H9 (cell line): ENCODE results near the gene PKN3. TPM values are rescaled to one million over a fixed set of nuclear protein-coding genes. Genes with fewer than 3 reads are reported as not detected.

Experiments
- DNase-seq: peaks from one replicate; pipeline ENCODE4 v3.0.0-alpha.2; 2017
- H2AFZ ChIP-seq: one replicate; pipeline ENCODE4 v1.6.1; 2013; ENCODE audit warnings: mild to moderate bottlenecking, low read length, control low read depth, moderate library complexity
- H2AK5ac ChIP-seq: 2 replicates; pipeline ENCODE4 v1.6.1; 2013; ENCODE audit warnings: low read length, control low read depth, mixed read lengths; ENCODE audit not compliant: insufficient read length
- H2BK120ac ChIP-seq: one replicate; pipeline ENCODE4 v1.6.1; 2013; ENCODE audit warnings: low read depth, mild to moderate bottlenecking, low read length, control low read depth, inconsistent platforms; ENCODE audit not compliant: poor library complexity, severe bottlenecking
- H2BK12ac ChIP-seq: 2 replicates; pipeline ENCODE4 v1.6.1; 2013; ENCODE audit warnings: low read length, control low read depth, mixed read lengths, low read depth; ENCODE audit not compliant: insufficient read length
- H2BK15ac ChIP-seq: 2 replicates; pipeline ENCODE4 v1.6.1; 2013; ENCODE audit warnings: low read depth, low read length, control low read depth
- H2BK20ac ChIP-seq: one replicate; pipeline ENCODE4 v1.6.1; 2013; ENCODE audit warnings: low read depth, mild to moderate bottlenecking, low read length, control low read depth, inconsistent platforms; ENCODE audit not compliant: poor library complexity, severe bottlenecking
- H2BK5ac ChIP-seq: 2 replicates; pipeline ENCODE4 v1.6.1; 2013; ENCODE audit warnings: low read length, control low read depth, mixed read lengths; ENCODE audit not compliant: insufficient read length
- H3K14ac ChIP-seq: 2 replicates; pipeline ENCODE4 v1.6.1; 2013; ENCODE audit warnings: low read length, control low read depth; ENCODE audit not compliant: insufficient read depth
- H3K18ac ChIP-seq: 2 replicates; pipeline ENCODE4 v1.6.1; 2013; ENCODE audit warnings: low read depth, mild to moderate bottlenecking, mixed read lengths, low read length, control low read depth; ENCODE audit not compliant: insufficient read length
- H3K23ac ChIP-seq: 2 replicates; pipeline ENCODE4 v1.6.1; 2013; ENCODE audit warnings: low read length, control low read depth, mixed read lengths, low read depth; ENCODE audit not compliant: insufficient read length
- H3K23me2 ChIP-seq: 2 replicates; pipeline ENCODE4 v1.6.1; 2013; ENCODE audit warnings: low read depth, mild to moderate bottlenecking, mixed read lengths, low read length, control low read depth; ENCODE audit not compliant: insufficient read length, poor library complexity, severe bottlenecking
- H3K27ac ChIP-seq: 2 replicates; pipeline ENCODE4 v1.5.1; 2013; ENCODE audit warnings: low read length, control low read depth, mixed read lengths, low read depth; ENCODE audit not compliant: insufficient read length
- H3K27me3 ChIP-seq: 2 replicates; pipeline ENCODE4 v1.6.1; 2013; ENCODE audit warnings: low read length, control low read depth, inconsistent platforms; ENCODE audit not compliant: insufficient read depth
- H3K4ac ChIP-seq: 2 replicates; pipeline ENCODE4 v1.6.1; 2013; ENCODE audit warnings: low read depth, mild to moderate bottlenecking, control low read depth, inconsistent platforms, low read length, moderate library complexity
- H3K4me1 ChIP-seq: 2 replicates; pipeline ENCODE4 v1.6.1; 2013; ENCODE audit warnings: low read length, control low read depth, inconsistent platforms; ENCODE audit not compliant: insufficient read depth
- H3K4me2 ChIP-seq: 2 replicates; pipeline ENCODE4 v1.6.1; 2013; ENCODE audit warnings: low read length, control low read depth, mixed read lengths; ENCODE audit not compliant: insufficient read length, insufficient read depth
- H3K56ac ChIP-seq: 2 replicates; pipeline ENCODE4 v1.6.1; 2013; ENCODE audit warnings: low read depth, mild to moderate bottlenecking, mixed read lengths, low read length, control low read depth; ENCODE audit not compliant: insufficient read length
- H3K79me1 ChIP-seq: 2 replicates; pipeline ENCODE4 v1.6.1; 2013; ENCODE audit warnings: low read depth, mild to moderate bottlenecking, moderate library complexity, low read length, control low read depth, inconsistent platforms; ENCODE audit not compliant: insufficient read depth, poor library complexity, severe bottlenecking
- H3K79me2 ChIP-seq: 2 replicates; pipeline ENCODE4 v1.6.1; 2013; ENCODE audit warnings: low read length, control low read depth, inconsistent platforms; ENCODE audit not compliant: insufficient read depth
- H3K9ac ChIP-seq: 2 replicates; pipeline ENCODE4 v1.6.1; 2013; ENCODE audit warnings: low read length, control low read depth, mixed read lengths; ENCODE audit not compliant: insufficient read length; ENCODE audit errors: extremely low read depth
- H3K9me3 ChIP-seq: one replicate; pipeline ENCODE4 v1.6.1; 2013; ENCODE audit warnings: low read depth, low read length, inconsistent platforms; ENCODE audit not compliant: control insufficient read depth
- H3T11ph ChIP-seq: one replicate; pipeline ENCODE4 v1.6.1; 2013; ENCODE audit warnings: mild to moderate bottlenecking, low read length, control low read depth, inconsistent platforms
- H4K20me1 ChIP-seq: one replicate; pipeline ENCODE4 v1.6.1; 2013; ENCODE audit not compliant: control insufficient read depth, insufficient read length, insufficient read depth
- H4K5ac ChIP-seq: 2 replicates; pipeline ENCODE4 v1.6.1; 2013; ENCODE audit warnings: low read depth, mild to moderate bottlenecking, mixed read lengths, low read length, control low read depth; ENCODE audit not compliant: insufficient read length
- H4K8ac ChIP-seq: replicated peaks from 2 replicates; pipeline ENCODE4 v1.6.1; 2013; ENCODE audit warnings: low read length, control low read depth, mixed read lengths, low read depth; ENCODE audit not compliant: insufficient read length
- H4K91ac ChIP-seq: 2 replicates; pipeline ENCODE4 v1.6.1; 2013; ENCODE audit warnings: low read depth, mild to moderate bottlenecking, moderate library complexity, mixed read lengths, low read length, control low read depth; ENCODE audit not compliant: insufficient read length
- H3K27ac Mint-ChIP-seq, 3 experiments: 2 replicates in 2 of 3; 3 replicates in 1 of 3; pipeline ENCODE4 v1.8.0; 2020 to 2021; ENCODE audit warnings: mixed read lengths in 3 of 3, mild to moderate bottlenecking in 1 of 3, moderate library complexity in 1 of 3
- H3K27me3 Mint-ChIP-seq: 2 replicates; pipeline ENCODE4 v1.8.0; 2021; ENCODE audit warnings: low read depth, mild to moderate bottlenecking, moderate library complexity, mixed read lengths
- H3K36me3 Mint-ChIP-seq, 3 experiments: 2 replicates in 2 of 3; 3 replicates in 1 of 3; pipeline ENCODE4 v1.8.0; 2020 to 2021; ENCODE audit warnings: low read depth in 3 of 3, mixed read lengths in 3 of 3; ENCODE audit not compliant: insufficient read depth in 1 of 3
- H3K4me1 Mint-ChIP-seq, 2 experiments: 2 replicates each; pipeline ENCODE4 v1.8.0; 2020; ENCODE audit warnings: mixed read lengths in 2 of 2
- H3K4me3 Mint-ChIP-seq, 2 experiments: 2 replicates in 1 of 2; 3 replicates in 1 of 2; pipeline ENCODE4 v1.8.0; 2020 to 2021; ENCODE audit warnings: mild to moderate bottlenecking in 2 of 2, mixed read lengths in 2 of 2, moderate library complexity in 1 of 2
- H3K9me3 Mint-ChIP-seq, 2 experiments: 2 replicates in 1 of 2; 3 replicates in 1 of 2; pipeline ENCODE4 v1.8.0; 2020; ENCODE audit warnings: mild to moderate bottlenecking in 2 of 2, mixed read lengths in 2 of 2, moderate library complexity in 1 of 2
- WGBS: extraction: QIAGEN DNeasy Blood & Tissue Kit; methylation state at CpG from one replicate; pipeline ENCODE4 v1.1.7; 2013; ENCODE audit warnings: missing lambda C conversion rate, low lambda C conversion rate, mixed read lengths; ENCODE audit not compliant: insufficient read length; ENCODE audit errors: extremely low coverage; 5-methylcytosine and 5-hydroxymethylcytosine counted together
- total RNA-seq: library from RNA; stranded (reverse); gene quantifications from 2 replicates; pipeline ENCODE4 v1.2.1, GENCODE V29; 2021
- TF ChIP-seq, protein P1 (sequence below): fragments of 200-600 bp; sonication (generic); conservative IDR thresholded peaks from 3 replicates; pipeline ENCODE4 v1.8.0; 2021; ENCODE audit warnings: antibody characterized with exemption, mild to moderate bottlenecking

The PKN3 gene
- total RNA-seq, 1 experiment from 2014 or later, result 25.0 TPM

DNA sequence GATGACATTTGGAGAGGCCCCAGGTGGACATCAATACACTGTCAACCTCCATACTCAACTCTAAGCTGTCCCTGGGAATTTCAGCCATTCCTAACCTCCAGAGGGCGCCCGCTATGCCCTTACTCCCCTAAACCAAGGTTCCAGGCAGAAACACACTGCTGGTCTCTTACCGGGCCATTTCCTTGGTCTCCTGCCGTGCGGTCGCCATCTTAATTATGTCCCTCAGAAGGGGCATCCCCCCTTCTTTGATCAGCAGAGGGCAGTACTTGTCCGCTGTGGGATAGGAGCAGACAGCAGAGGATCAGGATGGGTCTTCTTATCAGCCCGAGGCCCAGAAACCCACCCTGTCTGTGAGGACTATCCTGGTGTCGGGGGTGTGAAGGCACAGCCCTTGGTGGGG, 31.0 kb downstream of the PKN3 start:
- Mint-ChIP-seq H3K36me3 (peaks cover 0 to 22% (median 14%) of the 10 kb centered on the region in 3 experiments; a peak in 4 of 7 replicates), H3K9me3 (no peaks in the 10 kb centered on the region), H3K4me3 (peak overlapping the region in 1 of 2 experiments; percentile 55; a peak in 2 of 5 replicates), H3K27me3 (no peaks in the 10 kb centered on the region; the same call in 1 of the 2 replicates), H3K4me1 (peaks cover 6 to 11% of the 10 kb centered on the region in 2 experiments), H3K27ac (peak overlapping the region; percentile 86 to 93 (median 91); a peak in 6 of 7 replicates)
- H3K9ac ChIP-seq, result no peak overlapping the region
- no peak overlapping the region for H2AK5ac ChIP-seq
- no peak overlapping the region for H2BK5ac ChIP-seq
- H2BK20ac ChIP-seq, result no peak overlapping the region
- H3K23me2 ChIP-seq, result no peaks in the 10 kb centered on the region
- no peak overlapping the region for H2BK120ac ChIP-seq
- no peaks in the 10 kb centered on the region for H3K79me1 ChIP-seq
- no peaks in the 10 kb centered on the region for H3K9me3 ChIP-seq
- no peak overlapping the region for H3K27ac ChIP-seq
- no peak overlapping the region for H2BK15ac ChIP-seq
- no peak overlapping the region for H3K18ac ChIP-seq
- no peaks in the 10 kb centered on the region for H4K20me1 ChIP-seq
- no peak overlapping the region for H3K23ac ChIP-seq
- no peak overlapping the region for H2AFZ ChIP-seq
- H4K91ac ChIP-seq, result no peak overlapping the region
- no peaks in the 10 kb centered on the region for H3K4me1 ChIP-seq
- no peaks in the 10 kb centered on the region for H3K79me2 ChIP-seq
- no peak overlapping the region for H2BK12ac ChIP-seq
- TF ChIP-seq, protein P1, sequence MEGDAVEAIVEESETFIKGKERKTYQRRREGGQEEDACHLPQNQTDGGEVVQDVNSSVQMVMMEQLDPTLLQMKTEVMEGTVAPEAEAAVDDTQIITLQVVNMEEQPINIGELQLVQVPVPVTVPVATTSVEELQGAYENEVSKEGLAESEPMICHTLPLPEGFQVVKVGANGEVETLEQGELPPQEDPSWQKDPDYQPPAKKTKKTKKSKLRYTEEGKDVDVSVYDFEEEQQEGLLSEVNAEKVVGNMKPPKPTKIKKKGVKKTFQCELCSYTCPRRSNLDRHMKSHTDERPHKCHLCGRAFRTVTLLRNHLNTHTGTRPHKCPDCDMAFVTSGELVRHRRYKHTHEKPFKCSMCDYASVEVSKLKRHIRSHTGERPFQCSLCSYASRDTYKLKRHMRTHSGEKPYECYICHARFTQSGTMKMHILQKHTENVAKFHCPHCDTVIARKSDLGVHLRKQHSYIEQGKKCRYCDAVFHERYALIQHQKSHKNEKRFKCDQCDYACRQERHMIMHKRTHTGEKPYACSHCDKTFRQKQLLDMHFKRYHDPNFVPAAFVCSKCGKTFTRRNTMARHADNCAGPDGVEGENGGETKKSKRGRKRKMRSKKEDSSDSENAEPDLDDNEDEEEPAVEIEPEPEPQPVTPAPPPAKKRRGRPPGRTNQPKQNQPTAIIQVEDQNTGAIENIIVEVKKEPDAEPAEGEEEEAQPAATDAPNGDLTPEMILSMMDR, result peak; percentile 96
- no peak overlapping the region for H3K56ac ChIP-seq
- H3K14ac ChIP-seq, result no peak overlapping the region
- DNase-seq, result peak; percentile 97
- H4K8ac ChIP-seq, result no peak overlapping the region
- H3T11ph ChIP-seq, result no peak overlapping the region
- no peaks in the 10 kb centered on the region for H3K27me3 ChIP-seq
- H3K4ac ChIP-seq, result no peak overlapping the region
- WGBS, result no CpG with 5 or more reads among the region's 9 CpGs
- H4K5ac ChIP-seq, result no peak overlapping the region
- no peak overlapping the region for H3K4me2 ChIP-seq
